GM12878 (cell line): Measurements from ENCODE around the gene GOPC. TPM values are rescaled to one million over a fixed set of nuclear protein-coding genes. Genes with fewer than 3 reads are reported as not detected.

Experiments used
- ATAC-seq: fragments of 200-7000 bp; cut with Tn5 transposase; 3 replicates; pipeline ENCODE4 v1.9.1; 2020; ENCODE audit warnings: mild to moderate bottlenecking, moderate library complexity
- BruUV-seq: library from RNA; stranded (reverse); fragments of 400-500 nt; replicated peaks from 2 replicates; lab custom pipeline; 2021; lab: Mats Ljungman, UMichigan
- CTCF ChIA-PET: fragments of 300-600 bp; sonication (Branson Sonifier 250); formaldehyde crosslinking; extraction: SDS; loops from one replicate; lab custom pipeline; 2021; ENCODE audit warnings: inconsistent platforms; lab: Yijun Ruan, JAX
- POLR2A ChIA-PET: fragments of 350-600 bp; formaldehyde crosslinking; extraction: SDS; loops from one replicate; lab custom pipeline; 2021; ENCODE audit warnings: inconsistent platforms; lab: Charles Lee
- RAD21 ChIA-PET: fragments of 300-600 bp; sonication (Branson Sonifier 250); formaldehyde crosslinking; loops from one replicate; lab custom pipeline; 2023; ENCODE audit warnings: antibody characterized with exemption; ENCODE audit not compliant: unreplicated experiment; lab: Charles Lee
- SMC1A ChIA-PET: fragments of 300-600 bp; sonication (Branson Sonifier 250); formaldehyde crosslinking; loops from one replicate; lab custom pipeline; 2023; ENCODE audit not compliant: unreplicated experiment, uncharacterized antibody; lab: Charles Lee
- DNase-seq: peaks from one replicate; pipeline ENCODE4 v3.0.0-alpha.2; 2011; ENCODE audit warnings: low read depth, low spot score
- FAIRE-seq: peaks from 3 replicates; lab custom pipeline; 2011; peaks lifted over from hg19 to GRCh38; lab: Jason Lieb, UNC
- H2AFZ ChIP-seq: 2 replicates; pipeline ENCODE4 v1.6.0; 2011; ENCODE audit warnings: low read depth, low read length, control low read depth; ENCODE audit not compliant: control insufficient read depth
- H3K27ac ChIP-seq: 2 replicates; pipeline ENCODE4 v1.5.1; 2011; ENCODE audit warnings: control low read depth; ENCODE audit not compliant: control insufficient read depth, insufficient read depth
- H3K27me3 ChIP-seq, 2 experiments: replicated peaks in 1 of 2; 2 replicates each; pipeline versions ENCODE4 v1.6.0 to v1.6.1; 2011; ENCODE audit warnings: low read length in 1 of 2; ENCODE audit not compliant: control insufficient read depth in 2 of 2, insufficient read depth in 2 of 2
- H3K36me3 ChIP-seq, 2 experiments: 2 replicates each; pipeline ENCODE4 v1.5.1; 2011; ENCODE audit warnings: low read length in 1 of 2; ENCODE audit not compliant: control insufficient read depth in 2 of 2, insufficient read depth in 2 of 2
- H3K4me1 ChIP-seq: 2 replicates; pipeline ENCODE4 v1.6.1; 2011; ENCODE audit warnings: mild to moderate bottlenecking, low read length, moderate library complexity, mixed read lengths; ENCODE audit not compliant: control insufficient read depth, insufficient read depth
- H3K4me2 ChIP-seq: 2 replicates; pipeline ENCODE4 v1.6.0; 2011; ENCODE audit warnings: control low read depth; ENCODE audit not compliant: control insufficient read depth, insufficient read depth
- H3K4me3 ChIP-seq: fragments of 200-600 bp; sonication (generic); 2 replicates; pipeline ENCODE4 v1.5.1; 2016
- H3K79me2 ChIP-seq: 2 replicates; pipeline ENCODE4 v1.6.0; 2011; ENCODE audit warnings: low read length; ENCODE audit not compliant: control insufficient read depth, insufficient read depth
- H3K9ac ChIP-seq: 2 replicates; pipeline ENCODE4 v1.8.0; 2011; ENCODE audit warnings: low read length, control low read depth, mixed read lengths; ENCODE audit not compliant: control insufficient read depth, insufficient read depth
- H3K9me3 ChIP-seq: replicated peaks from 3 replicates; pipeline ENCODE4 v1.5.1; 2011; ENCODE audit warnings: mild to moderate bottlenecking, low read length; ENCODE audit not compliant: control insufficient read depth, insufficient read depth
- H4K20me1 ChIP-seq: 2 replicates; pipeline ENCODE4 v1.6.0; 2011; ENCODE audit not compliant: control insufficient read depth, insufficient read depth
- CBFB ChIP-seq: IDR thresholded peaks from 2 replicates; pipeline ENCODE4 v1.6.1; 2016; ENCODE audit warnings: antibody characterized with exemption, low read depth
- CBX5 ChIP-seq: sonication (generic); IDR thresholded peaks from 2 replicates; pipeline ENCODE4 v1.6.1; 2016; ENCODE audit warnings: low read depth, moderate library complexity, mild to moderate bottlenecking, inconsistent platforms
- JUND ChIP-seq: IDR thresholded peaks from 2 replicates; pipeline ENCODE4 v1.6.1; 2012; ENCODE audit warnings: low read depth, mild to moderate bottlenecking, low read length, improper control_type of control experiment, moderate library complexity
- NFIC ChIP-seq: IDR thresholded peaks from 2 replicates; pipeline ENCODE4 v1.6.1; 2012; ENCODE audit warnings: low read depth, mild to moderate bottlenecking, inconsistent platforms, low read length, moderate library complexity
- PKNOX1 ChIP-seq: fragments of 450-650 bp; IDR thresholded peaks from 2 replicates; pipeline ENCODE4 v1.6.1; 2016; ENCODE audit warnings: mild to moderate bottlenecking
- PRDM15 ChIP-seq: fragments of 450-650 bp; formaldehyde crosslinking; IDR thresholded peaks from 2 replicates; pipeline ENCODE4 v1.4.0; 2020; ENCODE audit warnings: mild to moderate bottlenecking, moderate library complexity
- TBL1XR1 ChIP-seq: IDR thresholded peaks from 2 replicates; pipeline ENCODE4 v1.6.1; 2012; ENCODE audit warnings: low read depth, low read length, improper control_type of control experiment
- ZBED1 ChIP-seq: IDR thresholded peaks from 2 replicates; pipeline ENCODE4 v1.6.1; 2016; ENCODE audit warnings: borderline replicate concordance
- WGBS: methylation state at CpG from one replicate; pipeline ENCODE4 v1.1.6; 2016; ENCODE audit warnings: low lambda C conversion rate; ENCODE audit not compliant: insufficient replicate concordance, insufficient coverage; ENCODE audit errors: missing lambda C conversion rate; 5-methylcytosine and 5-hydroxymethylcytosine counted together
- in situ Hi-C: fragments of 300-500 bp; cut with MboI; formaldehyde crosslinking; loops from 9 replicates; pipeline ENCODE4 v1.14.3; 2018; ENCODE audit warnings: mixed read lengths
- intact Hi-C: fragments of 100-400 bp; cut with micrococcal nuclease; formaldehyde crosslinking; loops from one replicate; pipeline ENCODE4 v1.14.2; 2022; ENCODE audit not compliant: unreplicated experiment
- polyA plus RNA-seq, 11 experiments: library from polyadenylated mRNA; depleted of rRNA in 4 of 11; unstranded in 6 of 11; stranded (reverse) in 5 of 11; fragments of >200 nt; fragmentation: Nextera tagmentation in 4 of 11; fragmentation: Illumina TruSeq in 1 of 11; extraction: Ambion mirVana in 4 of 11; extraction: Trizol in 1 of 11; gene quantifications; 1 replicate in 1 of 11; 2 replicates in 10 of 11; pipeline versions ENCODE4 v1.2.1 to v1.2.3, GENCODE V29; 2011 to 2016; ENCODE audit warnings: inconsistent platforms in 2 of 11, missing spikeins in 2 of 11, low read depth in 1 of 11
- total RNA-seq, 4 experiments: library from RNA; depleted of rRNA in 3 of 4; stranded (reverse); fragments of >200 nt in 3 of 4; fragmentation: Illumina TruSeq in 1 of 4; extraction: Trizol in 1 of 4; gene quantifications; 2 replicates each; pipeline versions ENCODE4 v1.2.1 to v1.2.3, GENCODE V29; 2013 to 2021

Gene GOPC
- total and polyA plus RNA-seq, 10 of the 15 experiments (the other 5 are each of a cell fraction or from before 2014, with no cell fraction given), result 5.8 to 28.5 (median 18.0) TPM

GRCh38 chr6:117531346-117531745 lies 71.0 kb downstream of the GOPC start:
- ChIA-PET CTCF (interaction anchor here (1.2 to 1.4 kb wide), 2 partner anchors 25 to 46 kb away, joined by 3 to 6 read pairs; no protein-coding TSS in a partner anchor), SMC1A (interaction anchor here (1.0 to 1.2 kb wide), 3 partner anchors 22 to 54 kb away, joined by 3 read pairs; no protein-coding TSS in a partner anchor), RAD21 (no interaction called here), POLR2A (no interaction called here)
- Histone ChIP-seq H3K4me2 (no peak overlapping the region), H3K36me3 (no peaks in the 10 kb centered on the region), H3K27ac (no peak overlapping the region), H3K9me3 (no peaks in the 10 kb centered on the region), H3K79me2 (no peaks in the 10 kb centered on the region), H3K4me1 (no peaks in the 10 kb centered on the region), H3K4me3 (no peak overlapping the region), H3K9ac (no peak overlapping the region), H2AFZ (peak overlapping the region; percentile 45), H4K20me1 (no peaks in the 10 kb centered on the region), H3K27me3 (no peaks in the 10 kb centered on the region)
- ATAC-seq (no peak), DNase-seq (no peak), FAIRE-seq (no peak)
- 50% methylated on average over 6 of the region's 6 CpGs for WGBS
- TF ChIP-seq ZBED1, result no peak
- no peak for TF ChIP-seq JUND
- TF ChIP-seq CBX5, result no peak
- no peak for TF ChIP-seq NFIC
- no peak for TF ChIP-seq TBL1XR1
- no peak for TF ChIP-seq CBFB
- no peak for TF ChIP-seq PKNOX1
- TF ChIP-seq PRDM15 (CRISPR knock-in tag), result no peak
- BruUV-seq, result no TSS peak
- in situ Hi-C loops, result no loop called here
- intact Hi-C loops, result no loop called here
